AG20443 (cell line): ENCODE results near the gene SEMA5B.

Experiments
- DNase-seq: peaks from one replicate; pipeline ENCODE4 v3.0.0; 2012; ENCODE audit warnings: low spot score, mixed read lengths

SEMA5B gene

GRCh38 chr3:122924056-122924455, 103.5 kb downstream of the SEMA5B start:
- no peak for DNase-seq

- DNase-seq = no peak
Measured at GRCh38 chr3:122923611-122924010, 104.0 kb downstream of the SEMA5B start.

GRCh38 chr3:122921791-122922651, 105.5 kb downstream of the SEMA5B start:
- no peak for DNase-seq

- DNase-seq = no peak
Measured at GRCh38 chr3:122920986-122921385, 106.6 kb downstream of the SEMA5B start.

GRCh38 chr3:122919291-122919610, 108.3 kb downstream of the SEMA5B start:
- DNase-seq = no peak

GRCh38 chr3:122918576-122919290, 108.8 kb downstream of the SEMA5B start:
- peak; percentile 47 for DNase-seq

GRCh38 chr3:122917412-122917811, 110.2 kb downstream of the SEMA5B start:
- DNase-seq = no peak

- no peak for DNase-seq
Measured at GRCh38 chr3:122916580-122916979, 111.0 kb downstream of the SEMA5B start.

- DNase-seq = no peak
Measured at GRCh38 chr3:122916084-122916483, 111.5 kb downstream of the SEMA5B start.

- DNase-seq = no peak
Measured at GRCh38 chr3:122915300-122916055, 112.1 kb downstream of the SEMA5B start.

- DNase-seq = no peak
Measured at GRCh38 chr3:122913539-122914100, 113.9 kb downstream of the SEMA5B start.

GRCh38 chr3:122912772-122913538, 114.6 kb downstream of the SEMA5B start:
- DNase-seq = no peak

- DNase-seq = no peak
Measured at GRCh38 chr3:122911901-122912300, 115.7 kb downstream of the SEMA5B start.

GRCh38 chr3:122908251-122908650, 119.3 kb downstream of the SEMA5B start:
- no peak for DNase-seq

GRCh38 chr3:122907471-122907870, 120.1 kb downstream of the SEMA5B start:
- DNase-seq = no peak

- no peak for DNase-seq
Measured at GRCh38 chr3:122903171-122903570, 124.4 kb downstream of the SEMA5B start.

GRCh38 chr3:122902326-122902725, 125.2 kb downstream of the SEMA5B start:
- no peak for DNase-seq

GRCh38 chr3:122898298-122898697, 129.3 kb downstream of the SEMA5B start:
- DNase-seq = no peak

- peak; percentile 56 for DNase-seq
Measured at GRCh38 chr3:122893754-122894668, 133.6 kb downstream of the SEMA5B start.

- no peak for DNase-seq
Measured at GRCh38 chr3:122893282-122893681, 134.3 kb downstream of the SEMA5B start.
